Measurements from ENCODE around the gene C1orf226.

The C1orf226 gene

GRCh38 chr1:162364498-162364897 lies 17.0 kb upstream of the C1orf226 start:
- Histone ChIP-seq H4K20me1 (ENCODE audit: low read depth, low read length) (no peaks in the 10 kb centered on the region), H3K27me3 (ENCODE audit: low read length) (no peaks in the 10 kb centered on the region), H3K36me3 (ENCODE audit: low read length) (no peaks in the 10 kb centered on the region), H3K4me3 (ENCODE audit: insufficient read depth, low read length, poor library complexity, severe bottlenecking) (no peak overlapping the region), H3K9ac (ENCODE audit: low read length) (no peak overlapping the region), H3K9me2 (replicated peaks; ENCODE audit: insufficient read depth, low read length) (no peaks in the 10 kb centered on the region), H2AFZ (ENCODE audit: low read depth, low read length, severe bottlenecking) (no peak overlapping the region), H3K9me3 (ENCODE audit: insufficient read depth, low read length) (no peaks in the 10 kb centered on the region), H3K79me2 (ENCODE audit: insufficient read depth, low read length) (no peaks in the 10 kb centered on the region), H3K4me2 (ENCODE audit: low read depth, low read length, poor library complexity, severe bottlenecking) (no peak overlapping the region), H3K27ac (ENCODE audit: low read depth, low read length) (no peak overlapping the region), H3F3A (ENCODE audit: insufficient read depth) (no peaks in the 10 kb centered on the region)
- no peak for TF ChIP-seq CTCF (IDR thresholded peaks at IDR 0.05; ENCODE audit: insufficient read depth, low read length, poor library complexity, severe bottlenecking)
- no peak for TF ChIP-seq EZH2phosphoT487 (conservative IDR thresholded peaks at IDR 0.05; ENCODE audit: low read length)

- Histone ChIP-seq H3K79me2 (ENCODE audit: insufficient read depth, low read length) (no peaks in the 10 kb centered on the region), H3K36me3 (ENCODE audit: low read length) (no peaks in the 10 kb centered on the region), H4K20me1 (ENCODE audit: low read depth, low read length) (no peaks in the 10 kb centered on the region), H3K27me3 (ENCODE audit: low read length) (no peaks in the 10 kb centered on the region), H3K9ac (ENCODE audit: low read length) (no peak overlapping the region), H2AFZ (ENCODE audit: low read depth, low read length, severe bottlenecking) (no peak overlapping the region), H3K4me3 (ENCODE audit: insufficient read depth, low read length, poor library complexity, severe bottlenecking) (no peak overlapping the region), H3K9me3 (ENCODE audit: insufficient read depth, low read length) (no peaks in the 10 kb centered on the region), H3K27ac (ENCODE audit: low read depth, low read length) (no peak overlapping the region), H3K4me2 (ENCODE audit: low read depth, low read length, poor library complexity, severe bottlenecking) (no peak overlapping the region), H3F3A (ENCODE audit: insufficient read depth) (no peaks in the 10 kb centered on the region), H3K9me2 (replicated peaks; ENCODE audit: insufficient read depth, low read length) (no peaks in the 10 kb centered on the region)
- TF ChIP-seq CTCF (IDR thresholded peaks at IDR 0.05; ENCODE audit: insufficient read depth, low read length, poor library complexity, severe bottlenecking) (no peak), EZH2phosphoT487 (conservative IDR thresholded peaks at IDR 0.05; ENCODE audit: low read length) (no peak)
Measured at GRCh38 chr1:162365284-162366020, 16.1 kb upstream of the C1orf226 start.

DNA sequence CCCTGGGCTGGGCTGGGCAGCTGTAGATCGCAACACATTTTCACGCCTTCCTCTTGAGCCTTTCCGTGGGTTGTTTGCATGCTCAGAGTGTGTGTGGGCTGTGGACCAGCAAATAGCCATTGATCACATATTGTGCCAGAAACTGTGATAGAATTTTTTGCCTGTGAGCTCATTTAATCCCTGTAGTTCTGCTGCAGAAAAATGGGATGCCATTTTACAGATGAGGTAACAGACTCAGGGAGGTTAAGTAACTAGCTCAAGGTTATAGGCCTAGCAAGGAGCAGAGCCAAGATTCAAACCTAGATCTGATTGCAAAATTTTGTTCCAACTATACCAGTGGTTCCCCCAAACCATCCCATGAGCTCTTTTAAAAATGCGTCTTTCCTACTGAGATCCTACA lies 15.4 kb upstream of the C1orf226 start:
- H3K27ac ChIP-seq (ENCODE audit: low read depth, low read length) = no peak overlapping the region
- no peaks in the 10 kb centered on the region for H3K9me3 ChIP-seq (ENCODE audit: insufficient read depth, low read length)
- H3K4me3 ChIP-seq (ENCODE audit: insufficient read depth, low read length, poor library complexity, severe bottlenecking) = no peak overlapping the region
- no peak overlapping the region for H3K9ac ChIP-seq (ENCODE audit: low read length)
- H3K4me2 ChIP-seq (ENCODE audit: low read depth, low read length, poor library complexity, severe bottlenecking) = no peak overlapping the region
- no peaks in the 10 kb centered on the region for H3K9me2 ChIP-seq (replicated peaks; ENCODE audit: insufficient read depth, low read length)
- H3F3A ChIP-seq (ENCODE audit: insufficient read depth) = no peaks in the 10 kb centered on the region
- no peaks in the 10 kb centered on the region for H3K36me3 ChIP-seq (ENCODE audit: low read length)
- no peaks in the 10 kb centered on the region for H4K20me1 ChIP-seq (ENCODE audit: low read depth, low read length)
- TF ChIP-seq CTCF (IDR thresholded peaks at IDR 0.05; ENCODE audit: insufficient read depth, low read length, poor library complexity, severe bottlenecking) (no peak), EZH2phosphoT487 (conservative IDR thresholded peaks at IDR 0.05; ENCODE audit: low read length) (no peak)
- no peak overlapping the region for H2AFZ ChIP-seq (ENCODE audit: low read depth, low read length, severe bottlenecking)
- H3K79me2 ChIP-seq (ENCODE audit: insufficient read depth, low read length) = no peaks in the 10 kb centered on the region
- no peaks in the 10 kb centered on the region for H3K27me3 ChIP-seq (ENCODE audit: low read length)

Data from SU-DHL-6 (cell line).